Activated B cell treated with CpG ODN at 0.5 μM for 24 hours (primary cell): ENCODE measurements around the gene ZNF727. TPM values are rescaled to one million over a fixed set of nuclear protein-coding genes. Genes with fewer than 3 reads are reported as not detected.
"Not testable (repeated sequence)": the region's sequence is repeated elsewhere in the genome, so short reads cannot be mapped to it uniquely, and the experiment has no call there.

Experiments
- ATAC-seq: fragments of 200-7000 bp; cut with Tn5 transposase; one replicate; pipeline ENCODE4 v1.10.0; 2021; ENCODE audit warnings: low read depth, mild to moderate bottlenecking, moderate library complexity
- CTCF ChIA-PET: fragments of 350-600 bp; sonication (Branson Sonifier 250); formaldehyde crosslinking; loops from one replicate; lab custom pipeline; 2021; ENCODE audit warnings: antibody characterized with exemption; lab: Charles Lee
- POLR2A ChIA-PET: fragments of 350-600 bp; sonication (Branson Sonifier 250); formaldehyde crosslinking; loops from one replicate; lab custom pipeline; 2021; ENCODE audit warnings: antibody characterized with exemption; lab: Charles Lee
- DNase-seq: peaks from one replicate; pipeline ENCODE4 v3.0.0; 2022
- H3K27ac Mint-ChIP-seq: one replicate; pipeline ENCODE4 v1.8.0; 2020; ENCODE audit warnings: mixed read lengths
- H3K27me3 Mint-ChIP-seq: one replicate; pipeline ENCODE4 v1.8.0; 2021; ENCODE audit warnings: mixed read lengths
- H3K36me3 Mint-ChIP-seq: one replicate; pipeline ENCODE4 v1.8.0; 2021; ENCODE audit warnings: low read depth, mixed read lengths
- H3K4me1 Mint-ChIP-seq: one replicate; pipeline ENCODE4 v1.8.0; 2021; ENCODE audit warnings: mixed read lengths
- H3K4me3 Mint-ChIP-seq: one replicate; pipeline ENCODE4 v1.8.0; 2020; ENCODE audit warnings: mild to moderate bottlenecking, mixed read lengths
- H3K9me3 Mint-ChIP-seq: one replicate; pipeline ENCODE4 v1.8.0; 2020; ENCODE audit warnings: mixed read lengths
- CTCF ChIP-seq: fragments of 200-600 bp; IDR thresholded peaks from one replicate; pipeline ENCODE4 v1.8.0; 2022; ENCODE audit warnings: antibody characterized with exemption, mild to moderate bottlenecking
- intact Hi-C: fragments of 100-400 bp; cut with micrococcal nuclease; formaldehyde crosslinking; loops from one replicate; pipeline ENCODE4 v1.15.1; 2024
- total RNA-seq: library from RNA; stranded (reverse); gene quantifications from 2 replicates; pipeline ENCODE4 v1.2.3, GENCODE V29; 2022

Gene ZNF727
- total RNA-seq, 1 donor from 2014 or later = 0.53 TPM

GRCh38 chr7:64046041-64046389 lies 781 bp downstream of the ZNF727 start:
- intact Hi-C loops = no loop called here
- DNase-seq (no peak), ATAC-seq (no peak)
- Mint-ChIP-seq H3K4me1 (no peaks in the 10 kb centered on the region), H3K9me3 (peaks cover 15% of the 10 kb centered on the region), H3K4me3 (no peak overlapping the region), H3K27me3 (no peaks in the 10 kb centered on the region), H3K27ac (no peak overlapping the region), H3K36me3 (no peaks in the 10 kb centered on the region)
- no peak for TF ChIP-seq CTCF
- ChIA-PET CTCF (no interaction called here), POLR2A (interaction anchor here (0.6 kb wide), 1 partner anchor 992 kb away, joined by 3 read pairs; no protein-coding TSS in a partner anchor)

- DNase-seq, H3K36me3 Mint-ChIP-seq, H3K4me1 Mint-ChIP-seq, H3K27me3 Mint-ChIP-seq, POLR2A ChIA-PET, ATAC-seq, H3K27ac Mint-ChIP-seq, CTCF ChIA-PET, intact Hi-C loops, H3K4me3 Mint-ChIP-seq: not testable (repeated sequence)
- H3K9me3 Mint-ChIP-seq = peaks cover 56% of the 10 kb centered on the region
Observed at GRCh38 chr7:64077837-64078698, 32.8 kb downstream of the ZNF727 start.

GRCh38 chr7:64078699-64078994 lies 33.4 kb downstream of the ZNF727 start:
- no peak for TF ChIP-seq CTCF
- Mint-ChIP-seq H3K36me3 (peaks cover 5% of the 10 kb centered on the region), H3K4me1 (no peaks in the 10 kb centered on the region), H3K27me3 (no peaks in the 10 kb centered on the region), H3K9me3 (peaks cover 51% of the 10 kb centered on the region), H3K27ac (no peak overlapping the region), H3K4me3 (no peak overlapping the region)
- intact Hi-C loops = no loop called here
- no peak for DNase-seq
- CTCF ChIA-PET = no interaction called here
- no peak for ATAC-seq
- POLR2A ChIA-PET = no interaction called here

GRCh38 chr7:64087501-64087900 lies 42.3 kb downstream of the ZNF727 start:
- H3K27me3 Mint-ChIP-seq = no peaks in the 10 kb centered on the region
- no peaks in the 10 kb centered on the region for H3K36me3 Mint-ChIP-seq
- ChIA-PET CTCF (no interaction called here), POLR2A (no interaction called here)
- H3K4me1 Mint-ChIP-seq = no peaks in the 10 kb centered on the region
- DNase-seq (no peak), ATAC-seq (no peak)
- no peak overlapping the region for H3K4me3 Mint-ChIP-seq
- intact Hi-C loops = no loop called here
- peaks cover 17% of the 10 kb centered on the region for H3K9me3 Mint-ChIP-seq
- TF ChIP-seq CTCF = no peak
- H3K27ac Mint-ChIP-seq = no peak overlapping the region

GRCh38 chr7:64088863-64089262 lies 43.6 kb downstream of the ZNF727 start:
- intact Hi-C loops = not testable (repeated sequence)

More at GRCh38 chr7:64088863-64089262, 43.6 kb downstream of the ZNF727 start:
- CTCF ChIA-PET, DNase-seq, H3K27ac Mint-ChIP-seq, ATAC-seq, H3K4me1 Mint-ChIP-seq, H3K36me3 Mint-ChIP-seq, H3K4me3 Mint-ChIP-seq, POLR2A ChIA-PET, H3K27me3 Mint-ChIP-seq: not testable (repeated sequence)
- H3K9me3 Mint-ChIP-seq = peaks cover 19% of the 10 kb centered on the region

Other genes with a start within 250 kb of the ZNF727 start
- not detected in 2 replicates for gene ZNF722, start 46.6 kb upstream of the ZNF727 start, total RNA-seq
- gene ZNF735, start 161.8 kb downstream of the ZNF727 start, total RNA-seq = not detected in 2 replicates
- not detected in 2 replicates for gene ZNF679, start 183.0 kb downstream of the ZNF727 start, total RNA-seq